Naive thymus-derived CD8-positive, alpha-beta T cell (primary cell): ENCODE data around the gene WDR55. TPM values are rescaled to one million over a fixed set of nuclear protein-coding genes. Genes with fewer than 3 reads are reported as not detected.
A peak's percentile ranks its signal among the peaks of the same experiment; 100 is the strongest.
"Not testable (repeated sequence)": the region's sequence is repeated elsewhere in the genome, so short reads cannot be mapped to it uniquely, and the experiment has no call there.

ENCODE experiments used
- ATAC-seq, 2 donors: fragments of 150-1000 bp; cut with Tn5 transposase in 1 of 2; sonication (Bioruptor Pico), chemical (Tn5 transposase) in 1 of 2; 1 replicate in 1 of 2; 2 replicates in 1 of 2; pipeline ENCODE4 v1.10.0; 2021; ENCODE audit warnings: mild to moderate bottlenecking in 2 of 2, moderate library complexity in 2 of 2
- POLR2A ChIA-PET: fragments of 350-600 bp; sonication (Branson Sonifier 250); formaldehyde crosslinking; loops from one replicate; lab custom pipeline; 2021; ENCODE audit warnings: antibody characterized with exemption; lab: Charles Lee
- DNase-seq, 10 donors: peaks; one replicate each; pipeline versions ENCODE4 v3.0.0 to v3.0.0-alpha.2; 2020 to 2022
- H3K27ac Mint-ChIP-seq, 10 donors: one replicate each; pipeline ENCODE4 v1.8.0; 2020 to 2022; ENCODE audit warnings: mild to moderate bottlenecking in 10 of 10, mixed read lengths in 10 of 10, moderate library complexity in 4 of 10, inconsistent platforms in 1 of 10
- H3K27me3 Mint-ChIP-seq, 5 donors: one replicate each; pipeline ENCODE4 v1.8.0; 2021 to 2022; ENCODE audit warnings: mixed read lengths in 5 of 5
- H3K36me3 Mint-ChIP-seq, 3 donors: one replicate each; pipeline ENCODE4 v1.8.0; 2020 to 2022; ENCODE audit warnings: mixed read lengths in 3 of 3, mild to moderate bottlenecking in 2 of 3, inconsistent platforms in 1 of 3
- H3K4me1 Mint-ChIP-seq, 4 donors: one replicate each; pipeline ENCODE4 v1.8.0; 2021 to 2022; ENCODE audit warnings: mixed read lengths in 4 of 4
- H3K4me3 Mint-ChIP-seq, 10 donors: one replicate each; pipeline ENCODE4 v1.8.0; 2020 to 2022; ENCODE audit warnings: mild to moderate bottlenecking in 10 of 10, mixed read lengths in 10 of 10, moderate library complexity in 6 of 10, inconsistent platforms in 1 of 10
- H3K9me3 Mint-ChIP-seq, 9 donors: one replicate each; pipeline ENCODE4 v1.8.0; 2020 to 2022; ENCODE audit warnings: mixed read lengths in 9 of 9, mild to moderate bottlenecking in 3 of 9, inconsistent platforms in 1 of 9, moderate library complexity in 1 of 9
- polyA plus RNA-seq, 3 donors: library from polyadenylated mRNA; unstranded; fragments of 300-500 nt; fragmentation: Illumina TruSeq; gene quantifications; one replicate each; pipeline ENCODE4 v1.2.3, GENCODE V29; 2021
- total RNA-seq, 8 experiments: library from RNA in 2 of 8; stranded (reverse) in 2 of 8; gene quantifications; one replicate each; pipeline ENCODE4 v1.2.3 and lab custom pipeline; 2021 to 2026

WDR55 gene, protein sequence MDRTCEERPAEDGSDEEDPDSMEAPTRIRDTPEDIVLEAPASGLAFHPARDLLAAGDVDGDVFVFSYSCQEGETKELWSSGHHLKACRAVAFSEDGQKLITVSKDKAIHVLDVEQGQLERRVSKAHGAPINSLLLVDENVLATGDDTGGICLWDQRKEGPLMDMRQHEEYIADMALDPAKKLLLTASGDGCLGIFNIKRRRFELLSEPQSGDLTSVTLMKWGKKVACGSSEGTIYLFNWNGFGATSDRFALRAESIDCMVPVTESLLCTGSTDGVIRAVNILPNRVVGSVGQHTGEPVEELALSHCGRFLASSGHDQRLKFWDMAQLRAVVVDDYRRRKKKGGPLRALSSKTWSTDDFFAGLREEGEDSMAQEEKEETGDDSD
- total RNA-seq = 10 to 100 TPM; 46.2 to 47.7 TPM
- 10 to 100 TPM in 1 of 3 donors, 1 to 10 TPM in 2; 9.2 to 15.6 (median 9.6) TPM for polyA plus RNA-seq
- total RNA-seq (lab: John Stamatoyannopoulos, UW) = 73.3 to 97.6 (median 85.4) reads per million in 6 experiments

DNA sequence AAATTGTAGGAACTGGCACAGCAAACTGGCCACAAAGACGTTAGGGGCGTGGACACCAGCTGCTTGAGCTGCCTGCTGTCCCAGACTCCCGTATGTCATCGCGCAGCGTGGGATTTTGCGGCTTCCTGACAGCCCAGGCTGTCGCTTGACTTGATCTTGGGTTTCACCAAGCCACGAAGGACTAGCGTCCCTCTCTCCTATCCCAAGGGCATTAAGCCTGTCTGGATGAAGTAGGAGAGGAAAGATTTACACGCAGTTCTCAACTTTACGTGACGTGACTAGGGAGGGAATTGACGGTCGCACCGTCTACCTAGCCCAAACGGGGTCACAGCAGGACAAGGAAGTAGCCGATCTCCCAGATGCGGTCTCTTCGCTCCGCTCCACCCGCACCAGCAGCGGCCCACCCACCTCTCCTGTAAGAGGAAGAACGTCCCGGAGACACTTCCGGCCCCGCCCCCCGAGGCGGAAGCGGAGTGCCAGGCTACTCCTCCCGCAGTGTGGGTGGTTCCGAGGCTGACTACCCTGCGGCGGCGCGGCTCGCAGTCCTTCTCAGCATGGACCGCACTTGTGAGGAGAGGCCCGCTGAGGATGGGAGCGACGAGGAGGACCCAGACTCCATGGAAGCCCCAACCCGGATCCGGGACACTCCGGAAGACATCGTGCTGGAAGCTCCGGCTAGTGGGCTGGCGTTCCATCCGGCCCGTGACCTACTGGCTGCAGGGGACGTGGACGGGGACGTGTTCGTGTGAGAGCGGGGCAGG, at the start of gene WDR55:
WDR55 (plus strand) TSS at position 546 of the 761 bp plus-strand sequence; CDS start at position 555, 9 bp downstream.
- Mint-ChIP-seq H3K4me3 (peak within 1 kb of the TSS; percentile 91 to 99 (median 97)), H3K4me1 (peaks cover 24 to 47% (median 38%) of the 10 kb centered on the region in 4 donors), H3K36me3 (peaks cover 0 to 64% (median 19%) of the 10 kb centered on the region in 3 donors), H3K27ac (peak within 1 kb of the TSS; percentile 97 to 99 (median 98)), H3K27me3 (no peaks in the 10 kb centered on the region), H3K9me3 (peaks cover 0 to 1% (median 0%) of the 10 kb centered on the region in 9 donors)
- DNase-seq (peak; percentile 91 to 98 (median 94)), ATAC-seq (peak; percentile 91 to 93)
- POLR2A ChIA-PET = interaction anchor here (0.6 to 4.5 kb wide), 12 partner anchors 10 to 1563 kb away, joined by 3 to 61 read pairs (median 8); partner anchors contain the start of genes ANKHD1, CD14, EIF4EBP3 and HARS1

DNA sequence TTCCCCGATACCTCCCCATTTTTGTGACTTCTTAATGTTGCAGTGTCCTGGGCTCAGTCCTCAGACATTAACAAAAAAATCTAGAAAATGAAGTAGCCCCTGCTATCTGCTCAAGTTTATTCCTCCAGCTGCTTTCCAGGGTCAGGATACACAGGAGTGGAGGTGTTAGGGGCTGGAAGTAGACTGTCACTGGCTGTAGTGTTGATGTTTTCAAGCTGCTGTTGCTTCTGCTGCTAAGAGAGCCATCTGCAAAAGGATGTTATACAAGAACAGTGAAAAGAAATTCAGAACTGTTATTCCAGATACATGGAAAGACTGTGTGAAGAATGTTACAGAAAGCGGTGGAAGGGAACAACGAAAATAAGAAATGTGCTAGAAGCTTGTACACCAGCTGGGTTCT, 42.4 kb upstream of the WDR55 start:
- no peak for ATAC-seq
- H3K9me3 Mint-ChIP-seq = peaks cover 0 to 4% (median 0%) of the 10 kb centered on the region in 9 donors
- no peaks in the 10 kb centered on the region for H3K36me3 Mint-ChIP-seq
- no peaks in the 10 kb centered on the region for H3K4me1 Mint-ChIP-seq
- peaks cover 0 to 17% (median 7%) of the 10 kb centered on the region in 5 donors for H3K27me3 Mint-ChIP-seq
- DNase-seq = no peak
- POLR2A ChIA-PET = no interaction called here
- H3K27ac Mint-ChIP-seq = no peak overlapping the region
- no peak overlapping the region for H3K4me3 Mint-ChIP-seq

DNA sequence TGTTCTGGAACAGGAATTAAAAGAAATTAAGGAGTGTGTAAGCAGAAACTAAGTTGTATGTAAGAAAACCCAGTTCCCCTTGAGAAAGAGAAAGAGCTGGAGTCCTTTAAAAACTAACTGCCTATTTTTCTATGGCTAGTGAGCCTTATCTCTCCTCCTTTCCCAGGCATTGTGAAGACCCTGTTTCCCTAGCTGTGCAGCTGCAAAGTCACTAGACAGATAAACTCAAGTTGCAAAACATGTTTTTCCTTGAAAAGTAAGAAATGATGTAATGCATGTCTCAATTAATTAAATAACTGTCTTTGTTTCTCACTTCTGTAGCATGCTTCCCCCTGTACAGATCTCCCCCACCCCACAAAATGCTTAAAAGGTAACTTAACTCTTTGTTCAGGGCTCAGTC, 41.6 kb upstream of the WDR55 start:
- POLR2A ChIA-PET, H3K36me3 Mint-ChIP-seq, H3K27ac Mint-ChIP-seq, H3K9me3 Mint-ChIP-seq, DNase-seq, ATAC-seq, H3K4me1 Mint-ChIP-seq: not testable (repeated sequence)
- H3K27me3 Mint-ChIP-seq = peaks cover 0 to 16% (median 8%) of the 10 kb centered on the region in 5 donors
- H3K4me3 Mint-ChIP-seq = peak overlapping the region in 1 of 10 donors; percentile 52

DNA sequence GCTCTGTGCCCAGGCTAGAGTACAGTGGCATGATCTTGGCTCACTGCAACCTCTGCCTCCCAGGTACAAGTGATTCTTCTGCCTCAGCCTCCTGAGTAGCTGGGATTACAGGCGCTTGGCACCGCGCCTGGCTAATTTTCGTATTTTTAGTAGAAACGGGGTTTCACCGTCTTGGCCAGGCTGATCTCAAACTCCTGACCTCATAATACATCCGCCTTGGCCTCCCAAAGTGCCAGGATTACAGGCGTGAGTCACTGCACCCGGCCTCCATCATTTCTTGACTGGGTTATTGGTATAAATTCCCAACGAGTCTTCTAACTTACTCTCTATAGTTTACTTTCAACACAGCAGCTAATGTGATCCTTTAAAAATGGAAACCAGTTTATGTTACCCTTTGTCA, 39.8 kb upstream of the WDR55 start:
- H3K36me3 Mint-ChIP-seq, POLR2A ChIA-PET, ATAC-seq, H3K4me1 Mint-ChIP-seq, H3K27ac Mint-ChIP-seq, DNase-seq, H3K4me3 Mint-ChIP-seq, H3K9me3 Mint-ChIP-seq: not testable (repeated sequence)
- peaks cover 0 to 13% (median 8%) of the 10 kb centered on the region in 5 donors for H3K27me3 Mint-ChIP-seq

DNA sequence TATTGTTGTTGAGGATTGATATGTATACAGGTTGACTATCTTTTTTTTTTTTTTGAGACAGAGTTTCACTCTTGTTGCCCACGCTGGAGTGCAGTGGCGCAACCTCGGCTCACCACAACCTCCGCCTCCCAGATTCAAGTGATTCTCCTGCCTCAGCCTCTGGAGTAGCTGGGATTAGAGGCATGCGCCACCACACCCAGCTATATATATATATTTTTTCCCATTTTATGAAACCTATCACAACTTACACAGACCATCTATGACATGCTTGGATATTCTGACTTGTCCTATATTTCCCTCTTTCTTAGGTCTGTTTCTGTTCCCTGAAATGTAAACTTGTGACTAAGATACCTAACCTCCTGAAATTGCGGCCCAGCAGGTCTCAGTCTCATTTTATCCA, 36.7 kb upstream of the WDR55 start:
- Mint-ChIP-seq H3K4me3 (no peak overlapping the region), H3K27ac (no peak overlapping the region), H3K36me3 (no peaks in the 10 kb centered on the region), H3K4me1 (peaks cover 3 to 20% (median 16%) of the 10 kb centered on the region in 4 donors), H3K9me3 (peaks cover 0 to 6% (median 0%) of the 10 kb centered on the region in 9 donors), H3K27me3 (peaks cover 0 to 14% (median 3%) of the 10 kb centered on the region in 5 donors)
- no peak for ATAC-seq
- POLR2A ChIA-PET = interaction anchor here (0.7 kb wide), 1 partner anchor 73 kb away, joined by 3 read pairs; no protein-coding TSS in a partner anchor
- no peak for DNase-seq

DNA sequence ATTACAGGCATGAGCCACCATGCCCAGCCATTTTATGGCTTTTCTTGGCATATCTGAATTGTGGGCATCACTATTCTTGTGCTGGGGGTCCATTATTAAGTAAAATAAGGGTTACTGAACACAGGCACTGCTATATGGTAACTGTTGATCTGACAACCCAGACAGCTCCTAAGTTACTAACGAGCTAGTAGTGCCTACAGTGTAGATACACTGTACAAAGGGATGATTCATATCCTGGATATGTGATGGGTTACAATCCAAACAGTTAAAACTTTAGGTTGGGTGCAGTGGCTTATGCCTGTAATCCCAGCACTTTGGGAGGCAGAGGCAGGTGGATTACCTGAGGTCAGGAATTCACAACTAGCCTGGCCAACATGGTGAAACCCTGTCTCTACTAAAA, 36.0 kb upstream of the WDR55 start:
- Mint-ChIP-seq H3K27me3 (peaks cover 0 to 19% (median 3%) of the 10 kb centered on the region in 5 donors), H3K27ac (no peak overlapping the region), H3K9me3 (peaks cover 0 to 6% (median 0%) of the 10 kb centered on the region in 9 donors), H3K36me3 (no peaks in the 10 kb centered on the region), H3K4me3 (no peak overlapping the region), H3K4me1 (peaks cover 8 to 27% (median 22%) of the 10 kb centered on the region in 4 donors)
- POLR2A ChIA-PET = interaction anchor here (0.5 to 0.7 kb wide), 2 partner anchors 74 to 255 kb away, joined by 3 read pairs; no protein-coding TSS in a partner anchor
- DNase-seq (no peak), ATAC-seq (no peak)

DNA sequence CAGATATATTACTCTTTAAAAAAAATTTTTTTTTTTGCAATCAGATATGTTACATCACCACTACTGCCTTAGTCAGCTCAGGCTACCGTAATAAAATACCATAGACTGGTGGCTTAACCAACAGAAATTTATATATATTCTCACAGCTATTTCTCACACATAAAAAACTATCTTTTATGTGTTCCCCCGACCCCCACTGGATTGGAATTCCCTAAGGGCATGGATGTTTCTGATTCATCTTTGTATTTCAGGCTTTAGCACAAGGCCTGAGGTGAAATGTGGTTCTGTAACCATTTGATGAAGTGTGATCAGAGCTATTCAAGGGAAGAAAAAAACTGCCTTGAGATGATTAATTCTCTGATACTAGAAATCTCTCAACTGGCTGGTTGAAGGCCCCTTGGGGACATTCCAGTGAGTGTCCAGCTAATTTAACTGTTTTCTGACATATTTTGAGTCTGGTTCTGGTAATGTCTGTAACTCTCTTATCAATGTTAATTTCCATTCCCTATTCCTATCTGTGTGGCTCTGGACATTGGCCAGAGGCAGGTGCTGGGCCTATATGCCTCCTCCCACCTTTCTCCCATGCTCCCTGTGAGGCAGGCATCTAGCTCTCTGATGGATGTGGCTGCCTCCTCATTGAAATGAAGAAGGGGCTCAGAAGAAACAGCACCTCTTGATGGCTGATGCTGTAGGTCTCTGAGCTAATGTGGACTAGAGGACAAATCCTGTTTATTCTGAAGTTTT, 34.2 kb upstream of the WDR55 start:
- Mint-ChIP-seq H3K27ac (peak overlapping the region in 2 of 10 donors; percentile 20 to 53), H3K4me1 (peaks cover 10 to 34% (median 28%) of the 10 kb centered on the region in 4 donors), H3K36me3 (no peaks in the 10 kb centered on the region), H3K9me3 (peaks cover 0 to 6% (median 0%) of the 10 kb centered on the region in 9 donors), H3K27me3 (peaks cover 0 to 17% (median 3%) of the 10 kb centered on the region in 5 donors), H3K4me3 (peak overlapping the region in 6 of 10 donors; percentile 48 to 90 (median 81))
- ATAC-seq (no peak), DNase-seq (no peak)
- POLR2A ChIA-PET = interaction anchor here (1.0 to 5.7 kb wide), 4 partner anchors 11 to 83 kb away, joined by 3 to 54 read pairs (median 15); partner anchors contain the start of genes APBB3, EIF4EBP3, IK and NDUFA2

DNA sequence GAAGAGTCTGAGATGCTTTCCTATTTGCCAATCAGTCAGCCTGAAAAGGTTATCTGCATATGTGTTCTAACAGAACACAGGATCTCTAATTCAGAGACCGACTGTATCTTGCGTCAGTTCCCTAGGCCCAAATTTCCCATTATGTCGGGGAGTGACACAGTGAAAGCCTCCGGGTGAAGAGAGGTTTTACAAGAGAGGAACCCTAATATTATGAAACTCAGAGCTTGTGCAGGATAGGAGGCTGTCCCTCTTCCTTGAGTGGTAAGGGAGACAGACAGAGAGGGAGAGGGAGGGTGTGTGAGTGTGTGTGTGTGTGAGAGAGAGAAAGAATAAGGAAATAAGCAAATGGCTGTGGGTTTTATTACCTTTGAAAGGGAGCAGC, 33.7 kb upstream of the WDR55 start:
- ATAC-seq (no peak), DNase-seq (no peak)
- Mint-ChIP-seq H3K9me3 (peaks cover 0 to 6% (median 0%) of the 10 kb centered on the region in 9 donors), H3K27ac (peak overlapping the region in 4 of 10 donors; percentile 20 to 53 (median 30)), H3K4me1 (peaks cover 10 to 35% (median 28%) of the 10 kb centered on the region in 4 donors), H3K27me3 (peaks cover 0 to 17% (median 3%) of the 10 kb centered on the region in 5 donors), H3K4me3 (peak overlapping the region; percentile 48 to 90 (median 78)), H3K36me3 (no peaks in the 10 kb centered on the region)
- POLR2A ChIA-PET = interaction anchor here (1.0 to 5.7 kb wide), 4 partner anchors 10 to 81 kb away, joined by 3 to 54 read pairs (median 18); partner anchors contain the start of genes APBB3, IK, NDUFA2 and SLC35A4

DNA sequence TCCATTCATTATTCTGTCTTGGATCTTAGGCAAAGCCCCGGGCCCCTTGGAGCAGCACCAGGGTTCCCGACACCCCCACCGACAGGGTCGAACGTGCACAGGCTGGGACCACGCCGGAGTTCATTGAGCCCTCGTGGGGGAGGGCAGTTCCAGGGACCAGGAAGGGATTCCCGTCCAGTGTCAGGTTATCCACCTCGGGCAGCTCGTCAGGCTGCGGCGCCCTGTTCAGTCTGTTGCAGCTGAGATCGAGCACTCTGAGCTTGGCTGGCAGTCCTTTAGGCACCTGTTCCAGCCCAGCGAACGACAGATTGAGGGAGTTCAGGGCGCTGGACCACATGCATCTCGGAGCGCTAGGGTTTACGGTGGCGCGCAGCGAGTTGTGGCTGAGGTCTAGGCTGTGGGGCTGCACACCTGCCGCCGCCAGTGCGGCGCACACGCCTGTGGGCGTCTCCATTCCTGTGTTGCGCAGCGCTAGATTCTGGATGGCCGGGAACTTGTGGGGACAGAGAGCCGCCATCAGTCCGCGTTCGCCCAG, 32.8 kb upstream of the WDR55 start:
- POLR2A ChIA-PET = interaction anchor here (0.6 to 5.7 kb wide), 12 partner anchors 9 to 960 kb away, joined by 3 to 54 read pairs (median 6); partner anchors contain the start of genes ANKHD1, APBB3, EIF4EBP3 and HARS1
- Mint-ChIP-seq H3K4me3 (peak overlapping the region; percentile 87 to 94 (median 92)), H3K36me3 (no peaks in the 10 kb centered on the region), H3K9me3 (peaks cover 0 to 6% (median 0%) of the 10 kb centered on the region in 9 donors), H3K4me1 (peaks cover 12 to 35% (median 28%) of the 10 kb centered on the region in 4 donors), H3K27ac (peak overlapping the region; percentile 70 to 96 (median 85)), H3K27me3 (peaks cover 0 to 16% (median 3%) of the 10 kb centered on the region in 5 donors)
- ATAC-seq (peak; percentile 78 to 81), DNase-seq (peak in 7 of 10 donors; percentile 7 to 53 (median 38))

DNA sequence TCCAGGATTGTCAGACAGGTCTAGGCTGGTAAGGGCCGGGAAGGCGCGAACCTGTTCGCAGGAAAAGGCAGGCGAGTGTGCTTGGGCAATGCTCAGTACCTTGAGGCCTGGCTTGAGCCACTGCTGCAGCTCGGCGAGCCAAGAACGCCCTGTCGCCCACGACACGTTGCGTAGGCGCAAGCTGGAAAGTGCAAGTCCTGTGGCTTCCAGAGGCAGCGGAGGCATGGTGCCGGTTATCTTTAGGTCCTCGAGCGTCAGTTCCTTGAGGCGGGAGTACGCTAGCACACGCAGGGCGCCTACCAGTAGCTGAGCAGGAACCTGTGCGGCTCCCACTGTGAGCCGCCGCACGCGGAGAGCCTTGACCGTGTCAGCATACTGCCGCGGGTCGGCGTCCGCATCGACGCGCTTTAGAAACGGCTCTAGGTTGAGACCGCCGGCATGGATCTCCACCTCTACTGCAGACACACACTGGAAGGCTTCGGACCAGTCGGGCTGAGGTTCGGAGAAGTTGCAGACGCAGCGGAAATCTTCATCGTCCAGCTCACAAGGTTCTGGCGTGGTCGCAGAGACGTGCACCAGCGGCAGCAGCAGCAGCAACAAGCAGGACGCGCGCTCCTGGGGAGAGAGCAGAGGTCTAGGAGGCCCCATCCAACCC, 32.2 kb upstream of the WDR55 start:
- peak; percentile 86 to 87 for ATAC-seq
- POLR2A ChIA-PET = interaction anchor here (0.8 to 5.7 kb wide), 13 partner anchors 9 to 231 kb away, joined by 3 to 54 read pairs (median 6); partner anchors contain the start of genes ANKHD1, APBB3, EIF4EBP3 and HARS1

More for the DNA sequence above, 32.2 kb upstream of the WDR55 start:
- Mint-ChIP-seq H3K4me1 (peaks cover 13 to 35% (median 28%) of the 10 kb centered on the region in 4 donors), H3K9me3 (peaks cover 0 to 6% (median 0%) of the 10 kb centered on the region in 9 donors), H3K27me3 (peaks cover 0 to 13% (median 2%) of the 10 kb centered on the region in 5 donors), H3K36me3 (no peaks in the 10 kb centered on the region), H3K27ac (peak overlapping the region; percentile 70 to 96 (median 85)), H3K4me3 (peak overlapping the region; percentile 87 to 94 (median 92))
- DNase-seq = peak; percentile 22 to 70 (median 44)
